Activated T-helper 2 cell treated with anti-CD3 and anti-CD28 coated beads, Interferon-gamma antibody, Interleukin-2, Interleukin-4, amounts not matched to agents 10 μg/mL and 5 μg/mL and 100 μg/mL, durations not matched to agents 14 hours and 24 hours and 36 hours (primary cell): ENCODE results near the gene EPHA10. TPM values are rescaled to one million over a fixed set of nuclear protein-coding genes. Genes with fewer than 3 reads are reported as not detected.

Source experiments
- DNase-seq: peaks from one replicate; pipeline ENCODE4 v3.0.0; 2021; ENCODE audit warnings: low spot score
- H3K27ac Mint-ChIP-seq: one replicate; pipeline ENCODE4 v1.8.0; 2021; ENCODE audit warnings: mixed read lengths
- H3K27me3 Mint-ChIP-seq: one replicate; pipeline ENCODE4 v1.8.0; 2021; ENCODE audit warnings: low read depth, mixed read lengths
- H3K36me3 Mint-ChIP-seq: one replicate; pipeline ENCODE4 v1.8.0; 2021; ENCODE audit warnings: low read depth, mixed read lengths
- H3K4me1 Mint-ChIP-seq: one replicate; pipeline ENCODE4 v1.8.0; 2021; ENCODE audit warnings: low read depth, mixed read lengths
- H3K4me3 Mint-ChIP-seq: one replicate; pipeline ENCODE4 v1.8.0; 2021; ENCODE audit warnings: low read depth, mild to moderate bottlenecking, moderate library complexity, mixed read lengths
- H3K9me3 Mint-ChIP-seq: one replicate; pipeline ENCODE4 v1.8.0; 2021; ENCODE audit warnings: mixed read lengths
- intact Hi-C: fragments of 100-400 bp; cut with micrococcal nuclease; formaldehyde crosslinking; loops from one replicate; pipeline ENCODE4 v1.15.1; 2023
- total RNA-seq: library from RNA; stranded (reverse); gene quantifications from 2 replicates; pipeline ENCODE4 v1.2.3, GENCODE V29; 2022

The EPHA10 gene
- 0.21 TPM in 1 of 2 replicates, not detected in the other for total RNA-seq

GRCh38 chr1:37764888-37765441 lies at the start of gene EPHA10:
TSS of gene EPHA10 (minus strand) at chr1:37765120. CDS start at chr1:37765066, 54 bp downstream.
- peak within 1 kb of the TSS; percentile 35 for H3K4me3 Mint-ChIP-seq
- H3K9me3 Mint-ChIP-seq = no peaks in the 10 kb centered on the region
- peaks cover 9% of the 10 kb centered on the region for H3K4me1 Mint-ChIP-seq
- peaks cover 62% of the 10 kb centered on the region for H3K27me3 Mint-ChIP-seq
- no peak within 1 kb of the TSS for H3K27ac Mint-ChIP-seq
- H3K36me3 Mint-ChIP-seq = no peaks in the 10 kb centered on the region
- no peak for DNase-seq
- intact Hi-C loops = no loop called here

GRCh38 chr1:37814252-37814651 lies 49.3 kb upstream of the EPHA10 start:
- Mint-ChIP-seq H3K36me3 (peaks cover 10% of the 10 kb centered on the region), H3K4me1 (peaks cover 12% of the 10 kb centered on the region), H3K4me3 (no peak overlapping the region), H3K9me3 (no peaks in the 10 kb centered on the region), H3K27me3 (no peaks in the 10 kb centered on the region), H3K27ac (no peak overlapping the region)
- DNase-seq = no peak
- intact Hi-C loops = loop anchor here (5.0 kb wide), 1 partner anchor 198 kb away; the partner anchor contains the start of gene UTP11

GRCh38 chr1:37813529-37814145 lies 48.7 kb upstream of the EPHA10 start:
- peaks cover 18% of the 10 kb centered on the region for H3K4me1 Mint-ChIP-seq
- intact Hi-C loops = loop anchor here (5.0 kb wide), 1 partner anchor 199 kb away; the partner anchor contains the start of gene UTP11
- no peaks in the 10 kb centered on the region for H3K27me3 Mint-ChIP-seq
- H3K27ac Mint-ChIP-seq = no peak overlapping the region
- H3K9me3 Mint-ChIP-seq = no peaks in the 10 kb centered on the region
- no peak overlapping the region for H3K4me3 Mint-ChIP-seq
- no peak for DNase-seq
- peaks cover 10% of the 10 kb centered on the region for H3K36me3 Mint-ChIP-seq

- peak overlapping the region; percentile 24 for H3K4me3 Mint-ChIP-seq
Observed at GRCh38 chr1:37811027-37811655, 46.2 kb upstream of the EPHA10 start.

GRCh38 chr1:37809942-37810341 lies 45.0 kb upstream of the EPHA10 start:
- Mint-ChIP-seq H3K27ac (no peak overlapping the region), H3K4me3 (no peak overlapping the region), H3K4me1 (peaks cover 25% of the 10 kb centered on the region), H3K36me3 (peaks cover 32% of the 10 kb centered on the region), H3K27me3 (no peaks in the 10 kb centered on the region), H3K9me3 (no peaks in the 10 kb centered on the region)
- DNase-seq = no peak
- intact Hi-C loops = loop anchor here (2.0 to 5.0 kb wide), 3 partner anchors 181 to 258 kb away; partner anchors contain the start of genes SF3A3, SNIP1 and UTP11

More at GRCh38 chr1:37811027-37811655, 46.2 kb upstream of the EPHA10 start:
- H3K4me1 Mint-ChIP-seq = peaks cover 23% of the 10 kb centered on the region
- no peak overlapping the region for H3K27ac Mint-ChIP-seq
- intact Hi-C loops = loop anchor here (1.0 to 5.0 kb wide), 2 partner anchors 49 to 201 kb away; partner anchors contain the start of gene UTP11
- H3K27me3 Mint-ChIP-seq = no peaks in the 10 kb centered on the region
- DNase-seq = peak; percentile 61
- peaks cover 24% of the 10 kb centered on the region for H3K36me3 Mint-ChIP-seq
- H3K9me3 Mint-ChIP-seq = no peaks in the 10 kb centered on the region

GRCh38 chr1:37808369-37809319 lies 43.7 kb upstream of the EPHA10 start:
- Mint-ChIP-seq H3K9me3 (no peaks in the 10 kb centered on the region), H3K27ac (peak overlapping the region; percentile 94), H3K4me1 (peaks cover 30% of the 10 kb centered on the region), H3K27me3 (no peaks in the 10 kb centered on the region), H3K4me3 (peak overlapping the region; percentile 94), H3K36me3 (peaks cover 45% of the 10 kb centered on the region)
- no peak for DNase-seq
- intact Hi-C loops = loop anchor here (1.0 to 5.0 kb wide), 4 partner anchors 51 to 256 kb away; partner anchors contain the start of genes MTF1, SF3A3 and SNIP1

- Mint-ChIP-seq H3K9me3 (no peaks in the 10 kb centered on the region), H3K36me3 (peaks cover 53% of the 10 kb centered on the region), H3K27ac (peak within 1 kb of the TSS; percentile 94), H3K4me3 (peak within 1 kb of the TSS; percentile 94), H3K27me3 (no peaks in the 10 kb centered on the region), H3K4me1 (peaks cover 30% of the 10 kb centered on the region)
- intact Hi-C loops = loop anchor here (1.0 to 5.0 kb wide), 4 partner anchors 52 to 255 kb away; partner anchors contain the start of genes MTF1, SF3A3 and SNIP1
- DNase-seq = peak; percentile 89
Observed at GRCh38 chr1:37807555-37808368, 42.8 kb upstream of the EPHA10 start, which contains the start of the genes C1orf122 and YRDC. TSS of gene C1orf122 (plus strand) at chr1:37807790. CDS start at chr1:37808405, 615 bp downstream. TSS of gene YRDC (minus strand) at chr1:37808208. CDS start at chr1:37808180, 28 bp downstream.

GRCh38 chr1:37807220-37807554 lies 42.3 kb upstream of the EPHA10 start:
- H3K27ac Mint-ChIP-seq = peak overlapping the region; percentile 71
- H3K4me3 Mint-ChIP-seq = peak overlapping the region; percentile 85
- peaks cover 59% of the 10 kb centered on the region for H3K36me3 Mint-ChIP-seq
- H3K9me3 Mint-ChIP-seq = no peaks in the 10 kb centered on the region
- H3K4me1 Mint-ChIP-seq = peaks cover 30% of the 10 kb centered on the region
- intact Hi-C loops = loop anchor here (5.0 kb wide), 1 partner anchor 255 kb away; the partner anchor contains the start of gene SNIP1
- no peak for DNase-seq
- no peaks in the 10 kb centered on the region for H3K27me3 Mint-ChIP-seq

- DNase-seq = no peak
- Mint-ChIP-seq H3K27me3 (no peaks in the 10 kb centered on the region), H3K36me3 (peaks cover 73% of the 10 kb centered on the region), H3K27ac (no peak overlapping the region), H3K4me3 (no peak overlapping the region), H3K9me3 (no peaks in the 10 kb centered on the region), H3K4me1 (peaks cover 11% of the 10 kb centered on the region)
- intact Hi-C loops = no loop called here
Observed at GRCh38 chr1:37802439-37802838, 37.5 kb upstream of the EPHA10 start.

- Mint-ChIP-seq H3K36me3 (peaks cover 29% of the 10 kb centered on the region), H3K9me3 (no peaks in the 10 kb centered on the region), H3K4me3 (no peak overlapping the region), H3K4me1 (peaks cover 10% of the 10 kb centered on the region), H3K27ac (no peak overlapping the region), H3K27me3 (peaks cover 12% of the 10 kb centered on the region)
- no peak for DNase-seq
- intact Hi-C loops = no loop called here
Observed at GRCh38 chr1:37797750-37798345, 32.9 kb upstream of the EPHA10 start.
